ENCODE results near the gene CBFB.

DNA sequence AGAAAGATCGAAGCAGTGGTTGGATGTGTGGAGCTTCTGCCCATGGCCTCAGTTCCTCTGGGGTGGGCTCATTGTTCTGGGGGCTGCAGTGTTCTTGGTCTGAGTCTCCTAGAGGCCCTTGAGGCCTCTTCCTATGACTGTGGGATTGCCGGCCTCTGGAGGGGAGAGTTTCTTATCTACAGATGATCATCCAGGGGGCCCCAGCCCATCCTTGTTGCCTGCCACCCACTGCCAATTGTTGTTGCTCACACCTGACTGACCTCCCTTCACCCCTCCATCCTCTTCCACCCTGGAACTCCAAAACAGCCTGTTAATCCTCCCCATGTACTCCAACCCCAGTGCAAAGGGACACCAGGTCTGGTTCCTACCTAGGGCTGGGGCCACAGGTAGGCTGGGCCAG lies 116.0 kb downstream of the CBFB start:
- TF ChIP-seq, protein P1, sequence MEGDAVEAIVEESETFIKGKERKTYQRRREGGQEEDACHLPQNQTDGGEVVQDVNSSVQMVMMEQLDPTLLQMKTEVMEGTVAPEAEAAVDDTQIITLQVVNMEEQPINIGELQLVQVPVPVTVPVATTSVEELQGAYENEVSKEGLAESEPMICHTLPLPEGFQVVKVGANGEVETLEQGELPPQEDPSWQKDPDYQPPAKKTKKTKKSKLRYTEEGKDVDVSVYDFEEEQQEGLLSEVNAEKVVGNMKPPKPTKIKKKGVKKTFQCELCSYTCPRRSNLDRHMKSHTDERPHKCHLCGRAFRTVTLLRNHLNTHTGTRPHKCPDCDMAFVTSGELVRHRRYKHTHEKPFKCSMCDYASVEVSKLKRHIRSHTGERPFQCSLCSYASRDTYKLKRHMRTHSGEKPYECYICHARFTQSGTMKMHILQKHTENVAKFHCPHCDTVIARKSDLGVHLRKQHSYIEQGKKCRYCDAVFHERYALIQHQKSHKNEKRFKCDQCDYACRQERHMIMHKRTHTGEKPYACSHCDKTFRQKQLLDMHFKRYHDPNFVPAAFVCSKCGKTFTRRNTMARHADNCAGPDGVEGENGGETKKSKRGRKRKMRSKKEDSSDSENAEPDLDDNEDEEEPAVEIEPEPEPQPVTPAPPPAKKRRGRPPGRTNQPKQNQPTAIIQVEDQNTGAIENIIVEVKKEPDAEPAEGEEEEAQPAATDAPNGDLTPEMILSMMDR (conservative IDR thresholded peaks at IDR 0.05; ENCODE audit: low read depth, low read length) = no peak
- no peak for TF ChIP-seq RAD21 (IDR thresholded peaks at IDR 0.05; ENCODE audit: low read length)
- no peak for TF ChIP-seq RFX5 (IDR thresholded peaks at IDR 0.05; ENCODE audit: low read depth, low read length)
- no peak for TF ChIP-seq RCOR1 (IDR thresholded peaks at IDR 0.05; ENCODE audit: insufficient replicate concordance, low read length)
- TF ChIP-seq BHLHE40 (IDR thresholded peaks at IDR 0.05; ENCODE audit: low read depth, low read length) = no peak
- TF ChIP-seq, protein P2, sequence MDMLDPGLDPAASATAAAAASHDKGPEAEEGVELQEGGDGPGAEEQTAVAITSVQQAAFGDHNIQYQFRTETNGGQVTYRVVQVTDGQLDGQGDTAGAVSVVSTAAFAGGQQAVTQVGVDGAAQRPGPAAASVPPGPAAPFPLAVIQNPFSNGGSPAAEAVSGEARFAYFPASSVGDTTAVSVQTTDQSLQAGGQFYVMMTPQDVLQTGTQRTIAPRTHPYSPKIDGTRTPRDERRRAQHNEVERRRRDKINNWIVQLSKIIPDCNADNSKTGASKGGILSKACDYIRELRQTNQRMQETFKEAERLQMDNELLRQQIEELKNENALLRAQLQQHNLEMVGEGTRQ (IDR thresholded peaks at IDR 0.05; ENCODE audit: low read depth, low read length) = no peak
- no peak for TF ChIP-seq SMC3 (IDR thresholded peaks at IDR 0.05; ENCODE audit: low read depth, low read length)

Measured in IMR-90 (cell line).